Skin of body (tissue), 2 donors: ENCODE measurements around the gene STAB1. TPM values are rescaled to one million over a fixed set of nuclear protein-coding genes. Genes with fewer than 3 reads are reported as not detected.

Source experiments
- DNase-seq: peaks from one replicate; lab custom pipeline; 2025; lab: John Stamatoyannopoulos, UW
- total RNA-seq: library from RNA; depleted of rRNA; stranded (reverse); fragments of >200 nt; gene quantifications from one replicate; pipeline ENCODE4 v1.2.3, GENCODE V29; 2014

Gene STAB1
- total RNA-seq, 1 donor from 2014 or later: 42.4 TPM

DNA sequence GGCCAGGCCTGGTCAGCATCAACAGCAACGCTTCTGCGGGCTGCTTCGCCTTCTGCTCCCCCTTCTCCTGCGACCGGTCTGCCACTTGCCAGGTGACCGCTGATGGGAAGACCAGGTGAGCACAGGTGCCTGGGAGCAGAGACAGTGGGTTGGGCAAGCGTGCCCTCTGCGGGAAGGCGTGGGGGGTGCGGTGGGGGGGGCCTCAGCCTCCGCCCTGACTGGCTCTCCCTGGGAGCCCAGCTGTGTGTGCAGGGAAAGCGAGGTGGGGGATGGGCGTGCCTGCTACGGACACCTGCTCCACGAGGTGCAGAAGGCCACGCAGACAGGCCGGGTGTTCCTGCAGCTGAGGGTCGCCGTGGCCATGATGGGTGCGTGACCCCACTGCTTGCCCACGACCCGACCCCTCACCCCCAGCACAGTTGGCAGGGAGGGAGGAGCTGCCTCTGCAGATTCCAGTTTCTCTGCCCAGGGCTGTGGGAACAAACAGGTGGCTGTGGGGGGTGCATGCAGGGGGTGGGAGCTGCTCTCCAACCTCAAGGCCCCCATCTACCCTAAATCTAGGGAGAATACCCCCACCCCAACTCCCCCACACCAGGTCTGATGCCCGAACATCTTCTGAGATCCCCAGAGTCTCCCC is 8.8 kb downstream of the STAB1 start:
- DNase-seq: no peak

DNA sequence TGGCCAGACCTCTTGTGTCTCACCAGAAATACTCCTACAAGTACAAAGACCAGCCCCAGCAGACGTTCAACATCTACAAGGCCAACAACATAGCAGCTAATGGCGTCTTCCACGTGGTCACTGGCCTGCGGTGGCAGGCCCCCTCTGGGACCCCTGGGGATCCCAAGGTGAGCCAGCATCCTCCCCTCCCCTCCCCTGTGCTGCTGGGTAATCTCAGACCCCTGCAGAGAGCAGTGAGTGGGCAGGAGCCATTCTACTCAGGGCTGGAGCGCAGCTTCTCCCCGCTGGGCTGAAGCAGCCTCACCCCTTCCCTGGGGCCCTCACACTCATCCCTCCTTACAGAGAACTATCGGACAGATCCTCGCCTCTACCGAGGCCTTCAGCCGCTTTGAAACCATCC is 9.8 kb downstream of the STAB1 start:
- no peak for DNase-seq

DNA sequence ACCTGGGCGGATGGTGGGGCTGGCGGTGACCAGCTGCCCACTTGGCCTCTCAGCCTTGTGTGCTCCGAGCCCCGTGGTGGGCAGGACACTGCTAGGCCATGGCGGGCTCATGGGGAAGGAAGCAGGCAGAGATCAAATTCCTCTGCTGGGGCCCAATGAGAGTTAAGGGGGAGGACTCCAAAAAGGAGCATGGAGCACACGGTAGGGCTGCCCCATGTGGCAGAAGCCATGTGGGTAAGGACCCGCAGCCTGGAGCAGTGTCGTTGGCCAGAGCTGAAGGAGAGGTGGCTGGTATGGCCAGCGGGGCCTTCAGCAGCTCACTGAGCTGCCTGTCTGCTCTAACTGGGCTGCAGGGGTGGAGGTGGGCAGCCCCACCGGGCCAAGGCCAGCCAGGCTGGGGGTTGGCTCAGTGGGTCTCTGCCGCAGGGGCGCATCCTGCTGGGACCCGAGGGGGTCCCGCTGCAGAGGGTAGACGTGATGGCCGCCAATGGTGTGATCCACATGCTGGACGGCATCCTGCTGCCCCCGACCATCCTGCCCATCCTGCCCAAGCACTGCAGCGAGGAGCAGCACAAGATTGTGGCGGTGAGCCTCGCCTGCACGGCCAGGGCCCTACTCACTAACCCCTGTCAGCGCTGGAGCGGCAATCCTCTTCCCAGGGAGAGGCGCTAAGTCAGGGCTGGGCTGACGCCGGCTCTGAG is 11.3 kb downstream of the STAB1 start:
- DNase-seq: no peak

DNA sequence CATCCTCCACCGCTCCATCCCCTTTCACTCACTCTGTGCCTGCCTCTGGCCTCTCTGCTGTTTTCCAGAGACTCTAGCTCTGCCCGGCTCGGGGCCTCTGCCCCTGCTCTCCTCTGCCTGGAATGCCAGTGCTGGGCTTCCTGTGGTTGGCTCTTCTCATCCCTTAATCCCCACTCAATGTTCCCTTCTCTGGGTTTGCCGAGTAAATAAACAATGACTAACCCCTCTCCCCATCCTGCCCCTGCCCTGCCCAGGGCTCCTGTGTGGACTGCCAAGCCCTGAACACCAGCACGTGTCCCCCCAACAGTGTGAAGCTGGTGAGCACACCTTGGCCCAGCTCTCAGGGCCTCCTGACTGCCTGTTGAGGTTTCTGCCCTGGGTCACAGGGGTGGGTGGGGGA is 12.2 kb downstream of the STAB1 start:
- no peak for DNase-seq

DNA sequence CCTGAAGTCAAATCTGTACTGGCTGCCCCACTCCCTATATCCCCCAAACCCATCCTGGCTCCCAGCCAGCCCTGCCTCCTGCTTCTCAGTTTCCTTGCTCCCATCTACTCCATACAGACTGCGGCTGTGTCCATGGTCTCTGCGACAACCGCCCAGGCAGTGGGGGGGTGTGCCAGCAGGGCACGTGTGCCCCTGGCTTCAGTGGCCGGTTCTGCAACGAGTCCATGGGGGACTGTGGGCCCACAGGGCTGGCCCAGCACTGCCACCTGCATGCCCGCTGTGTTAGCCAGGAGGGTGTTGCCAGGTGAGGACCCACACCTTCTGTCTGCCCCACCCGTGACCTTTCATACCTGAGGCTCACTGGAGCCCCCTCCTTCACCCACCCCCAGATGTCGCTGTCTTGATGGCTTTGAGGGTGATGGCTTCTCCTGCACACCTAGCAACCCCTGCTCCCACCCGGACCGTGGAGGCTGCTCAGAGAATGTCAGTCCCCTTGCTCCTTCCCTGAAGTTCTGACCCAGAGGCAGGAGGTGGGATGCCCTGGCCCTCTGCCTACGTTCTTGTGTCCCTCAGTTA is 14.7 kb downstream of the STAB1 start:
- no peak for DNase-seq

DNA sequence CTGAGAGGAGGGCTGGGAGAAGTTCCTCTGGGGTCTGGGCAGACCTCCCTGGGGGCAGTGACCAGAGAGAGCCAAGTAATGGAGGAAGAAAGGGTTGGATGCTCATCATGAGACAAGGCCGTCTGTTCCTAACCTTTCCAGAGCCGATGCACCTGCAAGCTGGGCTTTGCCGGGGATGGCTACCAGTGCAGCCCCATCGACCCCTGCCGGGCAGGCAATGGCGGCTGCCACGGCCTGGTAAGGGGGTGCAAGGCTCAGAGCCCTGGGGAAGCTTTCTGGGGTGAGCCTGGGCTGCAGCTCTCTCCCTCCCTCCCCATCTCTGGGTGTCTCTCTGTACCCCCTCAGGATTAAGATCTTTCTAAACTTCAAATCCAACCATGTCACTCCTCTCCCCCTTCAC is 16.4 kb downstream of the STAB1 start:
- DNase-seq: no peak

DNA sequence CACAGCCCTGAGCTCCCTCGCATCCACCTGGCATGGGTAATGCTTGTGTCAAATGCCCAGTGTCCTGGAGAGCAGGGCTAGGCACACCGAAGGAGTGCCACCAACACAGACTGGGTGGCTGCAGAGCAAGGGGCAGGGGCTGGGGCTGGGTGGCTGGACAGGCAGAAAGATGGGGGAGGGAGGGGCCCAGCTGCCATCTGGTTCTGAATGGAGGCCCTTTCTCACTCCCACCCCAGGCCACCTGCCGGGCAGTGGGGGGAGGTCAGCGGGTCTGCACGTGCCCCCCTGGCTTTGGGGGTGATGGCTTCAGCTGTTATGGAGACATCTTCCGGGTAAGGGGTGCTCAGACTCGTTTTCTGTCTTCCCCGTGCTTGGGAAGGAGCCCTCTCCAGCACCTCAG is 17.0 kb downstream of the STAB1 start:
- no peak for DNase-seq

DNA sequence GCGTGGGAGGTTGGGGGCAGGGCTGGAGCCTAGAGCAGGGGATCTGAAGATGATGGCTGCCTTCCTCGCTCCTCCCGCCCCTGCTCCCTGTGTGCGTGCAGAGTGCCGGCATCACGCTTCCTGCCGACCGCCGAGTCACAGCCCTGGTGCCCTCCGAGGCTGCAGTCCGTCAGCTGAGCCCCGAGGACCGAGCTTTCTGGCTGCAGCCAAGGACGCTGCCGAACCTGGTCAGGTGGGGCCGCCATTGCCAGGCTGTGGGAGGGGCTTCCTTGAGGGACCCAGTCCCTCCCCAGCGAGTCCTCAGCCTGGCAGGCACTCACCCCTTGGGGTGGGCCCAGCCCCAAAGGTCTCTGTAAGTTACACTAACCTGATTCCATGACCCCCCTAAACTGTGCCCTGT is 17.6 kb downstream of the STAB1 start:
- DNase-seq: no peak

DNA sequence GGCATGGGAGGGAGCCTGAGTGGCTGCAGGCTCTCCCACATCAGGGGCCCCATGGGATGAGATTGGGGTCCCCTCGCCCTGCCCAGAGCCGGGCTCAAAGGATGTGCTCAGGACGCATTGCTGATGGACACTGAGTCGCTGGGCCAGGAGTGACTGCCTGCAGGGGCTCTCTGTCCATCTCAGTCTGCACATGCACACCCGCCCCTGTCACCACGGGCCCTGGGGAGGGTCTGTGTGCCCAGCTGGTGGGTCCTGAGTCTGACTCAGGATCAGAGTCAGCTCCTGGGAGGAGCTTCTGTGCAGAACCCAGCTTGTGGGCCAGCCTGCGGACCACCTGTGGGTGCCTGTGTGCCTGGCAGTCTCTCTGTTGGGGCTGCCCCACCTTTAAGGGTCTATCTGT is 18.1 kb downstream of the STAB1 start:
- no peak for DNase-seq

DNA sequence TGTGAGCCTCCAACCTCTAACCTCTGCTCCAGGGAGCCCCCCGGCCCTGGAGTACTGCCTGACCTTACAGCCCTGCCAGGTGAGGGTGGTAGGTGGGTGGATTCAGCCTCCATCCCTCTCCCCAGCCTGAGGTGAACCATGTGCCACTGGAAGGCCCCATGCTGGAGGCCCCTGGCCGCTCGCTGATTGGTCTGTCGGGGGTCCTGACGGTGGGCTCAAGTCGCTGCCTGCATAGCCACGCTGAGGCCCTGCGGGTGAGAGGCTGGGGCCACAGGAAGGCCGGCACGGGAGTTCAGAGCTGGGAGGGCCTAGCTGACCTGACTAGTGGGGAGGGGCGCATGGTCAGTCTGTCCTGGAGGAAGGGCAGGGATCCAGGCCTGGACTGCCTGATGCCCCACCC is 19.4 kb downstream of the STAB1 start:
- DNase-seq: no peak

DNA sequence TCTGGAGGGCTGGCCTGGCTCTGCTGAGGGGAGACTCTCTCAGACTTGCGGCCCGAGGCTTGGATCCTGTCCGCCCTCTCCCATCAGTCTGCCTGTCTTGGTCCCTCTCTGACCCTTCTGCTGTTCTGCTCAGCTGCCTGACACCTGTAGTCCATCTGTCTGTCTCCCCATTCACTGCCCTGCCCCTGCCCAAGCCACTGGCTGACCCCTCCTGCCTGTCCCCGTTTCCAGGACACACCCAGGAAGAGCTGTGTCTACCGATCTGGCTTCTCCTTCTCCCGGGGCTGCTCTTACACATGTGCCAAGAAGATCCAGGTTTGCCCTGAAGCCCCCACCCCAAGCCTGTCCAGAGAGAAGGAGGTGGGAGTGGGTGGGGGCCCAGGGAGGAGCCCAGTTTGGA is 20.1 kb downstream of the STAB1 start:
- no peak for DNase-seq

DNA sequence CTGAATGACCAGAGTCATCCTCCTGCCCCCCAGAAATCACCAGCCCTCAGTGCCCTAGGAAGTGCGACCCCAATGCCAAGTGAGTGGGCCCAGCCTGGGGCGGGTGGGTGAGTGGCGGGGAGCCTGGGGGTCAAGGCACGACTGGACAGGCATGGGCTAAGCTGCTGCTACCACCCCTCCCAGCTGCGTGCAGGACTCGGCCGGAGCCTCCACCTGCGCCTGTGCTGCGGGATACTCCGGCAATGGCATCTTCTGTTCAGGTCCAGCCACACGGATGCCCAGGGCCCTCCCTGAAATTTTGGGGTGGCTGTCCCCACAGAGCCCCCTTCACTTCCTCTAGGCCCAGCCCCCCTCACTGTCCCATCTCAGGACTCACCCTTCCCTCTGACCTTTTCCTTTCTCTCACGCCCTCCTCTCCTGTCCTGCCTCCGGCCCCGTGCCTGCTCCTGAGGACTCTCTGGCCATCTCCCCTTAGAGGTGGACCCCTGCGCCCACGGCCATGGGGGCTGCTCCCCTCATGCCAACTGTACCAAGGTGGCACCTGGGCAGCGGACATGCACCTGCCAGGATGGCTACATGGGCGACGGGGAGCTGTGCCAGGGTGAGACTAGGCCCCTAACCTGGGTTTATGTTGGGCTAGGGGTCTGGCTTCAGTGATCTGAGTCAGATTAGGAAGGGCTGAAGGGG is 21.5 kb downstream of the STAB1 start:
- DNase-seq: no peak

DNA sequence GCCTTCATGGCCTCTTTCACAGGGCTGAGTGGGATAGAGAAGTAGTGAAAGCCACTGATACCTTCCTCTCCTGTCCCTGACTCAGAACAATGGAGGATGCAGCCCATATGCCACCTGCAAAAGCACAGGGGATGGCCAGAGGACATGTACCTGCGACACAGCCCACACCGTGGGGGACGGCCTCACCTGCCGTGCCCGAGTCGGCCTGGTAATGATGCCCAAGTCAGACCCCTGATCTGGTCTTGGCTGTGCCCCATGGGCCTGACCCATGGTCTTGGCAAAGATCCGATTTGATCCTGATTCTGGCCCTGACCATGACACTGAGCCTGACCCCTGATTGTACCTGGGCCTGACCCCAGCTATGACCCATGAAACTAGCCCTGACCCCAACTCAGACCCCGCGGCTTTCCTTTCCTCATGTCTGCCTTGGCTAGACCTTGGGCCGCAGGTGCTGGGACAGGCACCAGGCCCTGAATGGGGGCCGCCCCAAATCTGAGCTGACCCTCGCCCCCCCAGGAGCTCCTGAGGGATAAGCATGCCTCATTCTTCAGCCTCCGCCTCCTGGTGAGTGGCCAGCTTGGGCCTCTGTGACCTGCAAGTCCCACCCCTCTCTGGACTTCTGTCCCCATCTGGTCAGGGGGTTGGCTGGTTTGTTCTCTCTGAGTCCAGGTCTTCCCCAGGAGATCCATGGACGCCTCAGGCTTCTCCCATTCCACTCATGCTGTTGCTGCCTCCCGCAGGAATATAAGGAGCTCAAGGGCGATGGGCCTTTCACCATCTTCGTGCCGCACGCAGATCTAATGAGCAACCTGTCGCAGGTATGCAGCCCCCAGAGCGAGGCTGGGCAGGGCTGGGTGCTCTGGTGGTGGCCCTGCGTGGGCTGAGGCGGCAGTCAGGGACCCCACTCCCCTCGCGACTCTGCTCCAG is 22.9 kb downstream of the STAB1 start:
- DNase-seq: no peak

DNA sequence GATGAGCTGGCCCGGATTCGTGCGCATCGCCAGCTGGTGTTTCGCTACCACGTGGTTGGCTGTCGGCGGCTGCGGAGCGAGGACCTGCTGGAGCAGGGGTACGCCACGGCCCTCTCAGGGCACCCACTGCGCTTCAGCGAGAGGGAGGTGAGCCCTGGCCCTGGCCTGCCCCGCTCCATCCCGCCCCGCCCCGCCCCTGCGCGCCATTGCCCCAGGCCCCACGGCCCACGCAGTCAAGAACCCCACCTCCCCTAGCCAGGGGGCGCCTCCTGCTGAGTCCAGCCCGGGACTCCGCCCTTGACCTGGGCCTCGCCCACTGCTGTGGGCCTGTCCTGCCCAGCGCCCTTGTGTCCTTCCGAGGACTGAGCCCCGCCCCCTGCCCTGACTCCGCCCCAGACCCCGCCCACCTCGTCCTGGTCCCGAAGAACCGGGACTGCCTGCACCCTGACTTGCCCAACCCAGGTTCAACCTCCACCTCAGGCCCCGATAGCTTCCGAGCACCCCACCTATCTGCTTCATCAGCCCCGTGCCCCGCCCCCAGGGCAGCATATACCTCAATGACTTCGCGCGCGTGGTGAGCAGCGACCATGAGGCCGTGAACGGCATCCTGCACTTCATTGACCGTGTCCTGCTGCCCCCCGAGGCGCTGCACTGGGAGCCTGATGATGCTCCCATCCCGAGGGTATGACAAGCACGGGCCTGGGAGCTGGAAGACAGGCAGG is 23.7 kb downstream of the STAB1 start:
- no peak for DNase-seq

DNA sequence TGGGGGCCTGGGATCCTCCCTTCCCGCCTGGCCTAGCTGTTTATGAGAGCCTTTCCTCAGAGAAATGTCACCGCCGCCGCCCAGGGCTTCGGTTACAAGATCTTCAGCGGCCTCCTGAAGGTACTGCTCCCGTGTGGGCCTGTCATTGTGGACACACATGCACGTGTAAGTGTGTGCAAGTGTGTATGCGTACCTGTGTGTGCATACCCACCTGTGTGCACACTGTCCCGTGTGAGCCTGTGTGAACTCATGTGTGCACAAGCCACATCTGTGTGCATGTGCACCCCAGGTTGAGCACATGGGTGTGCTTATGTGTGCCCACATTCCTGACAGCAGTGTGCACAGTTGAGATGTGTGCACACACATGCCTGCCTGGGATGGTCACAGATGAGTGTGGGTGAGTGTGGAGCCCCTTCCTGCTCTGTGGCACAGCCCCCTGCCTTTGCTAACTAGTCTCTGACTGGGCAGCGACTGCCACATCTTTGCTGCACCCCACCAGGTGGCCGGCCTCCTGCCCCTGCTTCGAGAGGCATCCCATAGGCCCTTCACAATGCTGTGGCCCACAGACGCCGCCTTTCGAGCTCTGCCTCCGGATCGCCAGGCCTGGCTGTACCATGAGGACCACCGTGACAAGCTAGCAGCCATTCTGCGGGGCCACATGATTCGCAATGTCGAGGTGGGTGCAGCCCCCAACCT is 24.5 kb downstream of the STAB1 start:
- DNase-seq: no peak

DNA sequence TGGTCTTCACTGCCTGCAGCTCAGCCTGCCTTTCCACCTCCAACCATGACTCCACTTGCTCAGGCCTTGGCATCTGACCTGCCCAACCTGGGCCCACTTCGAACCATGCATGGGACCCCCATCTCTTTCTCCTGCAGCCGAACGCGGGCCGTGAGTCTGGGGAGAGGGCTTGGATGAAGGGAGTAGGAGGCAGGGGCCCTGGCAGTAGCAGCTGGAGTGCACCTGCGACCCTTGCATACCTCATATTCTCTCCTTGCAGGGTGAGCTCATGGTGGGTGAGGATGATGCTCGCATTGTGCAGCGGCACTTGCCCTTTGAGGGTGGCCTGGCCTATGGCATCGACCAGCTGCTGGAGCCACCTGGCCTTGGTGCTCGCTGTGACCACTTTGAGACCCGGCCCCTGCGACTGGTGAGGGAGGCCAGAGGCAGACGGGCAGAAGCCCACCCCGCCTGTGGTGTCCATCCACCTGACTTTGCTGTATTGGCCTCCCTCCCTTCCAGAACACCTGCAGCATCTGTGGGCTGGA is 25.1 kb downstream of the STAB1 start:
- no peak for DNase-seq

DNA sequence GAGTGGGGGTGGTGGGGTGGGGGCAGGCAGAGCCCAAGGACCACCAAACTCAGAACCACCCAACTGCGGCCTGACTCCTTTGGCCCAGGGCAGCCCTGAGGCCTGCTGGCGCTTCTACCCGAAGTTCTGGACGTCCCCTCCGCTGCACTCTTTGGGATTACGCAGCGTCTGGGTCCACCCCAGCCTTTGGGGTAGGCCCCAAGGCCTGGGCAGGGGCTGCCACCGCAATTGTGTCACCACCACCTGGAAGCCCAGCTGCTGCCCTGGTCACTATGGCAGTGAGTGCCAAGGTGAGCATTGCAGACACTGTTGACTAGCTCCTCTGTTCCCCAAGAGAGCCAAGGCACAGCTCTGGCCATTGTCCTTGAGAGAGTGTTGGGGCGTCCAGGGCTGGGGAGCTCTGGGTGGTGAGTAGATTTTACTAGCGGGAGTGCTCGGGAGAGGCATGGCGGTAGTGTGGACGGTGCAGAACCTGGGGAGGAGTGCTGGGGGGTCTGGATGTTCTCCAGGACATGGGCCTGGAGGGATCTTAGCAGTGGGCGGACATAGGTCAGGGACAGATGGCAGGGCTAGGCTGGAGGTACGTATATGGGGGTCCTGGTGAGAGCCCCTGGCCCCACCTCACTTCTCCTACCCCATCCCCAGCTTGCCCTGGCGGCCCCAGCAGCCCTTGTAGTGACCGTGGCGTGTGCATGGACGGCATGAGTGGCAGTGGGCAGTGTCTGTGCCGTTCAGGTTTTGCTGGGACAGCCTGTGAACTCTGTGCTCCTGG is 25.8 kb downstream of the STAB1 start:
- no peak for DNase-seq

DNA sequence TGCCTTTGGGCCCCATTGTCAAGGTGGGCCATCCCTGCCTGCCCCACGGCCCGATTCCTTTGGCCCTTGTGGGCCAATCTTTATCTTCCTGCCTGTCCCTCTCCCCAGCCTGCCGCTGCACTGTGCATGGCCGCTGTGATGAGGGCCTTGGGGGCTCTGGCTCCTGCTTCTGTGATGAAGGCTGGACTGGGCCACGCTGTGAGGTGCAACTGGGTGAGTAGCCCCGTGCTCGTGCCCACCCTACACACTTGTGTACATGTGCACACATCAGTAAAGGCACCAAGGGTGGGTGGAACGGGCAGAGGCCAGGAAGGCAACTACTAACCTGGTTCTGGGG is 26.3 kb downstream of the STAB1 start:
- DNase-seq: no peak
